HG02571 (cell line): ENCODE data around the gene MT1B.

Experiments used
- ATAC-seq: cut with Tn5 transposase; IDR thresholded peaks from one replicate; pipeline ENCODE4 v1.9.1; 2021; ENCODE audit warnings: mild to moderate bottlenecking, moderate library complexity; ENCODE audit not compliant: unreplicated experiment

MT1B gene

GRCh38 chr16:56683424-56684172 is 31.9 kb downstream of the MT1B start:
- no peak for ATAC-seq

- no peak for ATAC-seq
Measured at GRCh38 chr16:56684256-56684925, 32.7 kb downstream of the MT1B start.

DNA sequence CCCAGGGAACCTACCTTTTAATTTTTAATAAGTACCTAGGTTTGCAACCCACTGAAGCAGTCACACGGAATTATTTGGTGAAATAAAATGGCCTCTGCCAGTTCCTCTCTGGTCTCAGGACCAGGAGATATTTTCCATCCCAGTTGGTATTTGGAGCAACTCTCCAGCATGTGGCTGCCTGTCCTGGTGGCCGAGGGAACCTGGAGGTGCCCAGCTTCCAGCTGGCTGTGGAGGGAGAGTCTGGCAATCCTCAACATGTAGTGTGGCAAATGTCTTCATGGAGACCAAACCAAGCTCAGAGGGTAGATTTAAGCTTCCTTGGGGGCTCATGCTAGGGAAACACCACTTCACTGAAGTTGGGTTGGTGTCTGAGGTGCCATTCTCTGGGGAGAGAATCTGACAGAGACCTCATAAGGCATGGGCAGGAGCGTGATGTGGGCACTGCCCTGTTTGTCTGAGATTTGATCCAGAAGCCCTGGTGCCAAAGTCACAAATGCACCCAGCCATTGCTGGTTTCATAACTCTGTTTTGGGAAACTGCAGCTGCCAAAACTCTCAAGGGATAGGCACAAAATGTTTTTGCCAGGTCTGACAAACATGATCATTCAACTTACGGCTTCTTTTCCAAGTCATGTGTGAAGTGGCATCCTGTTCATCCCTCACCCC is 33.4 kb downstream of the MT1B start:
- no peak for ATAC-seq

GRCh38 chr16:56686758-56687157 is 35.1 kb downstream of the MT1B start:
- ATAC-seq, result no peak

DNA sequence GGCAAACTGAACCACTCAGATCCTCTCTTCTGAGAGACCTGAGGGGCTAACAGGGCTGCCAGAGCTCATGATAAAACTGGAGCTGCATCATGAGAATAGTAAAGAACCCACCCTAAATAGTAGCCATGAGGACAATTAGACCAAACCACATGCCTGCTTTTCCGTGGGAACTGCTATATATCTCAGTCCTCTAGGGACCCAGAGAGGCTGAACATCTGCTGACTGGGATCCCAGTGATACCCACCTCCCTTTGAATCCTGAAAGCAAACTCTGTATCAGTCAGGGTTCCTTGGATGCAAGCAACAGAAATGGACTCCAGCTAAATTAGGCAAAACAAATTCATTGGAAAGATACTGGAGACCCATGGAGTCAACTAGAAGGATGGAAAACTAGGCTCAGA is 37.1 kb downstream of the MT1B start:
- no peak for ATAC-seq

GRCh38 chr16:56689171-56689570 is 37.5 kb downstream of the MT1B start:
- ATAC-seq, result no peak

DNA sequence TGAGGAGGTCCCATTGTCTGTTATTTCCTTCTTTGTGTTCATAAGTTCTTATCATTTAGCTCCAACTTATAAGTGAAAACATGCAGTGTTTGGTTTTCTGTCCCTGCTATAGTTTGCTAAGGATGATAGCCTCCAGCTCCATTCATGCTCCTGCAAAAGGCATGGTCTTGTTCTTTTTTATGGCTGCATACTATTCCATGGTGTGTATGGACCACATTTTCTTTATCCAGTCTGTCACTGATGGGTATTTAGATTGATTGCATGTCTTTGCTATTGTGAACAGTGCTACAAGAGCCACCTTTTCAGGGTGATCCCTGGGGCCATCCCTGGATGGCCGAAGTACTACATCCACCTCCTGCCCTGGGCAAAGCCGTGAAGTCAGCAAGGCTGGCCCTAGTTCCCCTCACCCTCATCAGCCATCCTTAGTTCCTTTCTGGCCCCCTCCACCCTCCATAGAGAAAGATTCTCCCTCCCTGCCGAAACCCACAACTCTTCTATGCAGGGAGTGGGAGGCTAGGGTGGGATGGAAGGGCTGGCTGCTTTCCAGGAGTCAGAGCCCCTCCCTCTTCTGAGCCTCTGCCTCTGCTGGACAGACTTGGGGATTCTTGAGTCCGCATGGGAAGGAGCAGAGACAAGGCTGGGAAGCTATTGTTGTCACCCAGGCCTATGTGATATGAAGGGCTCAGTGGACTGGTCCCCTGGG is 38.9 kb downstream of the MT1B start:
- ATAC-seq, result no peak

DNA sequence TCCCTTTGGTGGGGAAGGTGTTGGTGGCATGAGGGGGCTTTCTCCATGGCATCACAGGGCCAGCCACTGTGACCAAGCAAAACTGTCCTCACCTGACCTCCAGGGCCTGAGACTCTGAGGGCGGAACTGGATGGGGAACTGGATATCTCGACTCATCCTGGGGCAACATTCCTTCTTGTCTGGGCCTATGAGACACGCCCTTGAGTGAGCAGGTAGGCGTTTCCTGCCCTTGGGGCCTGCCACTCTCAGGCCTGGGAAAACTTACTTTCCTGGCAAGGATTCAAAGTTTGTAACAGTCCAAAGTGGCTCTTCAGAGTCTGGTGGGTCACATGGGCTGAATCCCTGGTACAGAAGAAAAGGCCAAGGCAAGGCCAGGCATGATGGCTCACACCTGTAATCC is 40.2 kb downstream of the MT1B start:
- ATAC-seq, result no peak

- ATAC-seq, result no peak
Measured at GRCh38 chr16:56695246-56695645, 43.6 kb downstream of the MT1B start.

GRCh38 chr16:56697456-56698155 is 45.9 kb downstream of the MT1B start:
- no peak for ATAC-seq

- no peak for ATAC-seq
Measured at GRCh38 chr16:56700195-56700594, 48.5 kb downstream of the MT1B start.

DNA sequence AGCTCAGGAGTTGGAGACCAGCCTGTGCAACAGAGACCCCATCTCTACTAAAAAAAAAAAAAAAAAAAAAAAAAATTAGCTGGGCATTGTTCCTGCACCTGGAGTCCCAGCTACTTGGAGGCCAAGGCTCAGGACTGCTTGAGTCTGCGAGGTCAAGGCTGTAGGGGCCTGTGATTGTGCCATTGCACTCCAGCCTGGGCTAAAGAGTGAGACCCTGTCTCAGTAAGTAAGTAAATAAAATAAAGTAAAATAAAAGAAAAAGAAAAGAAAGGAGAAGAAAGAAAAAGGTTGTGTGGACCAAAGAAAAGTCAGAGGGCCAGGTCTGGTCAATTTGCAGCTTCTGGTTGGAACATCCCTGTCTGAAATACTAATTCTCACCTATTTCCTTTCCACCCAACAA is 48.9 kb downstream of the MT1B start:
- no peak for ATAC-seq

GRCh38 chr16:56701534-56701933 is 49.8 kb downstream of the MT1B start:
- no peak for ATAC-seq
